ENCODE measurements around the gene PPP1R26.

Gene PPP1R26

DNA sequence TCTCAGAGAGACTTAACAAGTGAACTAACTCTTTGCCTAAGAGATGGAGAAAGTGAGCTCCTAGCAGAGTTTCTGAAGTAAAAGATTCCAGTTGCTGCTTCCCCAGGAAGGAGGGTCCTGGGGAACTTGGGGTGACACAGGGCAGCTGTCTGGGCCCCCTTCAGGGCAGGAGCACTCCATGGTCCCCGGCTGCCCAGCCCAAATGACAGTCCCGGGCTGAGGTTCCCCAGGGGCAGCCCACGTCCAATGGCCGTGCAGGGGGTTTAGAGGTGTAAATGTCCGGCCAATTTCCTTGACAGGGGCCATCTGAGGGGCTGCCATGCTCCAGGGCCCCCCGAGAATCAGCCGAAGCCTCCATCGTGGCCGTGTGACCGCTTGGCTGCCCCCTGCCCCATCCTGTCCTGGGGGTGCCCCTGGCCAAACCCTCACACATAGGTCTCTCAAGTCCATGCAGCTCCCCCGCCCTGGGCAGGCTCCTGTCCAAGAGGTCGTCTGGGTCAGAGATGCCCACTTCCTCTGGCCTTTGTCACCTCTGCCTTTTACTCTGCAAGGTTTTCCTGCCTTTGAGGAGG lies 5.5 kb upstream of the PPP1R26 start:
- no peak overlapping the region for H3K4me3 ChIP-seq
- no peaks in the 10 kb centered on the region for H3K27me3 ChIP-seq
- H3K27ac ChIP-seq, result no peak overlapping the region

GRCh38 chr9:135474915-135475314 lies 4.7 kb upstream of the PPP1R26 start:
- DNase-seq, result no peak
- TF ChIP-seq, protein P1, sequence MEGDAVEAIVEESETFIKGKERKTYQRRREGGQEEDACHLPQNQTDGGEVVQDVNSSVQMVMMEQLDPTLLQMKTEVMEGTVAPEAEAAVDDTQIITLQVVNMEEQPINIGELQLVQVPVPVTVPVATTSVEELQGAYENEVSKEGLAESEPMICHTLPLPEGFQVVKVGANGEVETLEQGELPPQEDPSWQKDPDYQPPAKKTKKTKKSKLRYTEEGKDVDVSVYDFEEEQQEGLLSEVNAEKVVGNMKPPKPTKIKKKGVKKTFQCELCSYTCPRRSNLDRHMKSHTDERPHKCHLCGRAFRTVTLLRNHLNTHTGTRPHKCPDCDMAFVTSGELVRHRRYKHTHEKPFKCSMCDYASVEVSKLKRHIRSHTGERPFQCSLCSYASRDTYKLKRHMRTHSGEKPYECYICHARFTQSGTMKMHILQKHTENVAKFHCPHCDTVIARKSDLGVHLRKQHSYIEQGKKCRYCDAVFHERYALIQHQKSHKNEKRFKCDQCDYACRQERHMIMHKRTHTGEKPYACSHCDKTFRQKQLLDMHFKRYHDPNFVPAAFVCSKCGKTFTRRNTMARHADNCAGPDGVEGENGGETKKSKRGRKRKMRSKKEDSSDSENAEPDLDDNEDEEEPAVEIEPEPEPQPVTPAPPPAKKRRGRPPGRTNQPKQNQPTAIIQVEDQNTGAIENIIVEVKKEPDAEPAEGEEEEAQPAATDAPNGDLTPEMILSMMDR (IDR thresholded peaks at IDR 0.05), result no peak
- Histone ChIP-seq H3K4me3 (no peak overlapping the region), H3K36me3 (no peaks in the 10 kb centered on the region), H3K4me1 (peaks cover 0 to 9% (median 4%) of the 10 kb centered on the region in 4 donors), H3K27ac (no peak overlapping the region), H3K27me3 (no peaks in the 10 kb centered on the region), H3K9me3 (no peaks in the 10 kb centered on the region)
- intact Hi-C loops (cut with DNase I; ENCODE audit: low total_unique reads), result no loop called here

More for the DNA sequence above, 5.5 kb upstream of the PPP1R26 start:
- no peaks in the 10 kb centered on the region for H3K9me3 ChIP-seq
- intact Hi-C loops (cut with DNase I; ENCODE audit: low total_unique reads), result no loop called here
- no peak for DNase-seq
- H3K36me3 ChIP-seq, result no peaks in the 10 kb centered on the region
- peaks cover 0 to 9% (median 4%) of the 10 kb centered on the region in 4 donors for H3K4me1 ChIP-seq
- TF ChIP-seq, protein P1 (IDR thresholded peaks at IDR 0.05), result no peak

GRCh38 chr9:135476561-135477355 lies 2.8 kb upstream of the PPP1R26 start:
- Histone ChIP-seq H3K4me1 (peaks cover 0 to 21% (median 12%) of the 10 kb centered on the region in 4 donors), H3K9me3 (no peaks in the 10 kb centered on the region), H3K36me3 (no peaks in the 10 kb centered on the region), H3K4me3 (no peak overlapping the region), H3K27me3 (no peaks in the 10 kb centered on the region), H3K27ac (no peak overlapping the region)
- intact Hi-C loops (cut with DNase I; ENCODE audit: low total_unique reads), result no loop called here
- TF ChIP-seq, protein P1 (IDR thresholded peaks at IDR 0.05), result no peak
- no peak for DNase-seq

- Histone ChIP-seq H3K4me3 (no peak overlapping the region), H3K27me3 (no peaks in the 10 kb centered on the region), H3K4me1 (peaks cover 0 to 21% (median 12%) of the 10 kb centered on the region in 4 donors), H3K27ac (peak overlapping the region; percentile 75 to 78), H3K36me3 (peaks cover 0 to under 1% (median 0%) of the 10 kb centered on the region in 3 donors), H3K9me3 (no peaks in the 10 kb centered on the region)
- intact Hi-C loops (cut with DNase I; ENCODE audit: low total_unique reads), result no loop called here
- DNase-seq, result no peak
- TF ChIP-seq, protein P1 (IDR thresholded peaks at IDR 0.05), result no peak
These were observed 1.4 kb upstream of the PPP1R26 start for GRCh38 chr9:135478191-135478590.

DNA sequence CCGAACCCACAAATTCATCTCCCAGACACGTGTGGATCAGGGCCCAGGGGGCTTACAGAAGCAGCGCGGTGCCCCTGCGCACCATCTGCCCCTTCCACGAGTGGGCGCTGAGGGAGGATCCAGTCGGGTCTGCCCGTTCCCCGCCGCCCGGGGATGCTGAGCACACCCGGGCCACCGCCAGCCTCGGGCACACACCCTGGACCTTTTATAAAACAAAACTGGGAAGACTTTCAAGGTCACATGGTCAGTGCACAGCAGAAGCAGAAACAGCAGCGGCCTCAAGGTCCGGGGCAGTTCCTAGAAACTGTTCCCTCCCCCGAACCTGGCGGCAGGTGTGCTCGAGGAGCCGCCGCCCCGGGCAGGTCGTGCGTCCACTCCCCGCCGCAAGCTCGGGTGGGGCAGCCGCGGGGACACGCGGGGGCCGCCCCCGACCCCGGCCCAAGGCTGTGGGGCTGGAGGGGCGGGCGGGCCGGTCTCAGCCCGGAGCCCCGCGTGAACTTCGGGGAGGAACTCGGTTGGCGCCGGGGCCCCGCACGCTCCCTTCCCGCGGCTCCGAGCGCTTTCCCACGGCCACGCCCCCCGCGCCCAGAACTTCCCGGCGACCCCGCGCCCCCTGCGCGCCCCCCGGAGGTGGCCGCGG lies 633 bp upstream of the PPP1R26 start:
- DNase-seq, result peak in 1 of 2 donors; percentile 47

More for the DNA sequence above, 633 bp upstream of the PPP1R26 start:
- peak overlapping the region; percentile 75 to 78 for H3K27ac ChIP-seq
- intact Hi-C loops (cut with DNase I; ENCODE audit: low total_unique reads), result no loop called here
- peak overlapping the region; percentile 89 to 94 for H3K4me3 ChIP-seq
- TF ChIP-seq, protein P1 (IDR thresholded peaks at IDR 0.05), result no peak
- peaks cover 0 to 6% (median 6%) of the 10 kb centered on the region in 3 donors for H3K36me3 ChIP-seq
- H3K27me3 ChIP-seq, result no peaks in the 10 kb centered on the region
- H3K4me1 ChIP-seq, result peaks cover 0 to 21% (median 12%) of the 10 kb centered on the region in 4 donors
- H3K9me3 ChIP-seq, result no peaks in the 10 kb centered on the region
